B cell (primary cell): ENCODE results near the gene NUCB2. TPM values are rescaled to one million over a fixed set of nuclear protein-coding genes. Genes with fewer than 3 reads are reported as not detected.

ENCODE experiments used
- ATAC-seq: fragments of 200-7000 bp; cut with Tn5 transposase; one replicate; pipeline ENCODE4 v1.10.0; 2021; ENCODE audit warnings: low read depth, mild to moderate bottlenecking, moderate number of reproducible peaks, moderate library complexity
- CTCF ChIA-PET: fragments of 350-600 bp; sonication (Branson Sonifier 250); formaldehyde crosslinking; loops from one replicate; lab custom pipeline; 2021; ENCODE audit warnings: antibody characterized with exemption, inconsistent platforms; lab: Charles Lee
- POLR2A ChIA-PET: fragments of 350-600 bp; sonication (Branson Sonifier 250); formaldehyde crosslinking; loops from one replicate; lab custom pipeline; 2021; ENCODE audit warnings: antibody characterized with exemption; lab: Charles Lee
- DNase-seq: peaks from one replicate; pipeline ENCODE4 v3.0.0; 2013
- H2AFZ ChIP-seq: 2 replicates; pipeline ENCODE4 v1.6.1; 2012; ENCODE audit warnings: mild to moderate bottlenecking, low read depth, low read length; ENCODE audit not compliant: insufficient read depth, poor library complexity, severe bottlenecking
- H3K27ac ChIP-seq, 2 donors: 1 replicate in 1 of 2; 2 replicates in 1 of 2; pipeline ENCODE4 v1.5.1; 2012 to 2013; ENCODE audit warnings: low read length in 2 of 2, mild to moderate bottlenecking in 2 of 2, moderate library complexity in 1 of 2
- H3K27me3 ChIP-seq, 4 experiments: fragments of 200-600 bp in 1 of 4; sonication (generic) in 1 of 4; replicated peaks in 1 of 4; 1 replicate in 2 of 4; 2 replicates in 2 of 4; pipeline versions ENCODE4 v1.6.1 to v1.7.0; 2013 to 2016; ENCODE audit warnings: low read length in 3 of 4, mild to moderate bottlenecking in 2 of 4, mixed read lengths in 1 of 4, moderate library complexity in 1 of 4; ENCODE audit not compliant: insufficient read depth in 4 of 4, control insufficient read depth in 3 of 4; ENCODE audit errors: control extremely low read depth in 1 of 4
- H3K36me3 ChIP-seq, 2 experiments: replicated peaks in 1 of 2; 1 replicate in 1 of 2; 2 replicates in 1 of 2; pipeline versions ENCODE4 v1.6.1 to v1.7.1; 2013; ENCODE audit warnings: low read length in 1 of 2; ENCODE audit not compliant: insufficient read depth in 2 of 2, control insufficient read depth in 1 of 2; ENCODE audit errors: control extremely low read depth in 1 of 2, extremely low read depth in 1 of 2
- H3K4me1 ChIP-seq, 2 donors: fragments of 200-600 bp in 1 of 2; sonication (generic) in 1 of 2; 1 replicate in 1 of 2; 2 replicates in 1 of 2; pipeline versions ENCODE4 v1.5.1 to v1.6.1; 2013 to 2017; ENCODE audit warnings: low read length in 2 of 2; ENCODE audit not compliant: control insufficient read depth in 2 of 2, insufficient read depth in 2 of 2
- H3K4me2 ChIP-seq: replicated peaks from 2 replicates; pipeline ENCODE3; 2012; ENCODE audit warnings: mild to moderate bottlenecking, low read depth, low read length; ENCODE audit not compliant: poor library complexity, severe bottlenecking
- H3K4me3 ChIP-seq, 5 experiments: fragments of 200-600 bp in 1 of 5; sonication (generic) in 1 of 5; 1 replicate in 3 of 5; 2 replicates in 2 of 5; pipeline versions ENCODE4 v1.5.1 to v1.7.0; 2011 to 2016; ENCODE audit warnings: low read length in 4 of 5, mild to moderate bottlenecking in 4 of 5, low read depth in 2 of 5, control low read depth in 1 of 5, moderate library complexity in 1 of 5; ENCODE audit not compliant: insufficient read depth in 1 of 5; ENCODE audit errors: control extremely low read depth in 1 of 5, extremely low read depth in 1 of 5
- H3K79me2 ChIP-seq: fragments of 200-600 bp; sonication (generic); one replicate; pipeline ENCODE4 v1.6.0; 2016; ENCODE audit warnings: low read length; ENCODE audit not compliant: control insufficient read depth, insufficient read depth
- H3K9ac ChIP-seq: fragments of 200-600 bp; sonication (generic); 2 replicates; pipeline ENCODE4 v1.6.1; 2017; ENCODE audit warnings: mild to moderate bottlenecking, low read length, moderate library complexity
- H3K9me3 ChIP-seq, 3 donors: one replicate each; pipeline versions ENCODE4 v1.6.1 to v1.7.1; 2013; ENCODE audit warnings: low read length in 2 of 3; ENCODE audit not compliant: control insufficient read depth in 2 of 3, insufficient read depth in 1 of 3; ENCODE audit errors: control extremely low read depth in 1 of 3
- H4K20me1 ChIP-seq: 2 replicates; pipeline ENCODE4 v1.6.0; 2012; ENCODE audit warnings: mild to moderate bottlenecking, low read length; ENCODE audit not compliant: insufficient read depth, control insufficient read depth, poor library complexity, severe bottlenecking
- H3K27ac Mint-ChIP-seq: one replicate; pipeline ENCODE4 v1.8.0; 2021; ENCODE audit warnings: mixed read lengths
- H3K27me3 Mint-ChIP-seq: one replicate; pipeline ENCODE4 v1.8.0; 2021; ENCODE audit warnings: mixed read lengths
- H3K4me1 Mint-ChIP-seq: one replicate; pipeline ENCODE4 v1.8.0; 2021; ENCODE audit warnings: mixed read lengths
- H3K4me3 Mint-ChIP-seq: one replicate; pipeline ENCODE4 v1.8.0; 2021; ENCODE audit warnings: mixed read lengths
- H3K9me3 Mint-ChIP-seq: one replicate; pipeline ENCODE4 v1.8.0; 2022; ENCODE audit warnings: mixed read lengths; ENCODE audit not compliant: insufficient read depth
- CTCF ChIP-seq: fragments of 200-600 bp; IDR thresholded peaks from one replicate; pipeline ENCODE4 v1.8.0; 2022; ENCODE audit warnings: antibody characterized with exemption, mild to moderate bottlenecking
- EZH2 ChIP-seq: IDR thresholded peaks from 2 replicates; pipeline ENCODE4 v1.6.1; 2012; ENCODE audit warnings: borderline replicate concordance, low read depth, mild to moderate bottlenecking, moderate library complexity, low read length; ENCODE audit not compliant: insufficient read depth, poor library complexity, severe bottlenecking
- WGBS: methylation state at CpG from one replicate; pipeline ENCODE4 v1.1.5; 2013; ENCODE audit warnings: missing lambda C conversion rate; ENCODE audit not compliant: insufficient coverage; 5-methylcytosine and 5-hydroxymethylcytosine counted together
- intact Hi-C: fragments of 100-400 bp; cut with micrococcal nuclease; formaldehyde crosslinking; loops from one replicate; pipeline ENCODE4 v1.10.0; 2022
- polyA plus RNA-seq: library from polyadenylated mRNA; depleted of rRNA; stranded (reverse); fragments of >200 nt; gene quantifications from 2 replicates; pipeline ENCODE4 v1.2.3, GENCODE V29; 2012
- total RNA-seq, 2 donors: library from RNA; stranded (reverse); fragments of 120-200 nt in 1 of 2; gene quantifications; 1 replicate in 1 of 2; 2 replicates in 1 of 2; pipeline versions ENCODE4 v1.2.3 to v1.2.4, GENCODE V29; 2013 to 2022

NUCB2 gene
- total and polyA plus RNA-seq, 2 donors (not counting 1 experiment from before 2014, with no cell fraction given): 1.8 to 6.8 TPM

- Histone ChIP-seq H3K36me3 (no peaks in the 10 kb centered on the region), H3K4me1 (no peaks in the 10 kb centered on the region), H3K27me3 (no peaks in the 10 kb centered on the region), H3K9ac (no peak overlapping the region), H3K4me3 (no peak overlapping the region), H4K20me1 (no peaks in the 10 kb centered on the region), H2AFZ (no peak overlapping the region), H3K79me2 (no peaks in the 10 kb centered on the region), H3K27ac (no peak overlapping the region), H3K9me3 (no peaks in the 10 kb centered on the region), H3K4me2 (no peak overlapping the region)
- H3K4me3 Mint-ChIP-seq: no peak overlapping the region
- CTCF ChIA-PET: no interaction called here
- TF ChIP-seq EZH2: no peak
- no peak for TF ChIP-seq CTCF
- no peak overlapping the region for H3K27ac Mint-ChIP-seq
- intact Hi-C loops: no loop called here
- POLR2A ChIA-PET: no interaction called here
- no peak for DNase-seq
- ATAC-seq: no peak
- peaks cover under 1% of the 10 kb centered on the region for H3K4me1 Mint-ChIP-seq
- peaks cover 14% of the 10 kb centered on the region for H3K27me3 Mint-ChIP-seq
- 80% methylated on average over 1 of the region's 1 CpG for WGBS
- no peaks in the 10 kb centered on the region for H3K9me3 Mint-ChIP-seq
Observed at GRCh38 chr11:17263769-17264168, 12.8 kb upstream of the NUCB2 start.

GRCh38 chr11:17266781-17267180 lies 9.8 kb upstream of the NUCB2 start:
- Mint-ChIP-seq H3K4me3 (no peak overlapping the region), H3K27ac (no peak overlapping the region), H3K27me3 (peaks cover 10% of the 10 kb centered on the region), H3K4me1 (peaks cover 2% of the 10 kb centered on the region), H3K9me3 (no peaks in the 10 kb centered on the region)
- no peak for ATAC-seq
- no peaks in the 10 kb centered on the region for H3K9me3 ChIP-seq
- no peak overlapping the region for H3K4me2 ChIP-seq
- TF ChIP-seq CTCF (no peak), EZH2 (no peak)
- no peak overlapping the region for H2AFZ ChIP-seq
- H4K20me1 ChIP-seq: no peaks in the 10 kb centered on the region
- 100% methylated on average over 1 of the region's 5 CpGs for WGBS
- intact Hi-C loops: no loop called here
- no peaks in the 10 kb centered on the region for H3K36me3 ChIP-seq
- H3K27ac ChIP-seq: no peak overlapping the region
- DNase-seq: no peak
- CTCF ChIA-PET: no interaction called here
- no peaks in the 10 kb centered on the region for H3K27me3 ChIP-seq
- no peak overlapping the region for H3K9ac ChIP-seq
- POLR2A ChIA-PET: no interaction called here
- H3K4me3 ChIP-seq: no peak overlapping the region
- no peaks in the 10 kb centered on the region for H3K4me1 ChIP-seq
- no peaks in the 10 kb centered on the region for H3K79me2 ChIP-seq
